Naive thymus-derived CD4-positive, alpha-beta T cell (primary cell): ENCODE data around the gene LYZL1. TPM values are rescaled to one million over a fixed set of nuclear protein-coding genes. Genes with fewer than 3 reads are reported as not detected.
"Not testable (repeated sequence)": the region's sequence is repeated elsewhere in the genome, so short reads cannot be mapped to it uniquely, and the experiment has no call there.

Experiments
- ATAC-seq: fragments of 150-1000 bp; cut with Tn5 transposase; 2 replicates; pipeline ENCODE4 v1.10.0; 2021; ENCODE audit warnings: mild to moderate bottlenecking, moderate library complexity
- CTCF ChIA-PET: fragments of 350-600 bp; sonication (Branson Sonifier 250); formaldehyde crosslinking; loops from one replicate; lab custom pipeline; 2021; ENCODE audit warnings: antibody characterized with exemption; lab: Charles Lee
- POLR2A ChIA-PET: fragments of 350-600 bp; sonication (Branson Sonifier 250); formaldehyde crosslinking; loops from one replicate; lab custom pipeline; 2021; ENCODE audit warnings: antibody characterized with exemption, inconsistent platforms; lab: Charles Lee
- DNase-seq, 9 donors: peaks; one replicate each; pipeline versions ENCODE4 v3.0.0 to v3.0.0-alpha.2; 2020 to 2022; ENCODE audit warnings: mixed read lengths in 1 of 9
- H3K27ac ChIP-seq: one replicate; pipeline ENCODE4 v1.7.0; 2013; ENCODE audit warnings: mild to moderate bottlenecking, low read depth, low read length, moderate library complexity
- H3K27me3 ChIP-seq, 2 donors: one replicate each; pipeline ENCODE4 v1.7.0; 2013; ENCODE audit warnings: low read length in 2 of 2, mild to moderate bottlenecking in 2 of 2, moderate library complexity in 2 of 2; ENCODE audit not compliant: control insufficient read depth in 2 of 2, insufficient read depth in 2 of 2
- H3K36me3 ChIP-seq, 3 experiments: 1 replicate in 2 of 3; 2 replicates in 1 of 3; pipeline ENCODE4 v1.7.0; 2013; ENCODE audit warnings: low read length in 3 of 3, mild to moderate bottlenecking in 3 of 3, moderate library complexity in 1 of 3; ENCODE audit not compliant: insufficient read depth in 3 of 3, control insufficient read depth in 2 of 3
- H3K4me1 ChIP-seq, 2 donors: one replicate each; pipeline ENCODE4 v1.7.0; 2013; ENCODE audit warnings: low read length in 2 of 2, mild to moderate bottlenecking in 2 of 2, moderate library complexity in 1 of 2; ENCODE audit not compliant: control insufficient read depth in 2 of 2, insufficient read depth in 2 of 2
- H3K4me3 ChIP-seq: 2 replicates; pipeline ENCODE4 v1.7.0; 2013; ENCODE audit warnings: mild to moderate bottlenecking, low read length
- H3K9me3 ChIP-seq, 3 experiments: 1 replicate in 2 of 3; 2 replicates in 1 of 3; pipeline ENCODE4 v1.7.0; 2013; ENCODE audit warnings: low read length in 3 of 3; ENCODE audit not compliant: control insufficient read depth in 2 of 3
- H3K27ac Mint-ChIP-seq, 9 donors: one replicate each; pipeline ENCODE4 v1.8.0; 2020 to 2022; ENCODE audit warnings: mixed read lengths in 9 of 9, mild to moderate bottlenecking in 8 of 9, moderate library complexity in 5 of 9, inconsistent platforms in 2 of 9
- H3K27me3 Mint-ChIP-seq, 5 donors: one replicate each; pipeline ENCODE4 v1.8.0; 2021 to 2022; ENCODE audit warnings: mixed read lengths in 5 of 5, mild to moderate bottlenecking in 1 of 5
- H3K36me3 Mint-ChIP-seq, 5 donors: one replicate each; pipeline ENCODE4 v1.8.0; 2020 to 2022; ENCODE audit warnings: mixed read lengths in 5 of 5, mild to moderate bottlenecking in 3 of 5, inconsistent platforms in 1 of 5
- H3K4me1 Mint-ChIP-seq, 7 donors: one replicate each; pipeline ENCODE4 v1.8.0; 2020 to 2022; ENCODE audit warnings: mixed read lengths in 7 of 7, mild to moderate bottlenecking in 3 of 7, inconsistent platforms in 1 of 7
- H3K4me3 Mint-ChIP-seq, 10 donors: one replicate each; pipeline ENCODE4 v1.8.0; 2020 to 2022; ENCODE audit warnings: mild to moderate bottlenecking in 10 of 10, mixed read lengths in 10 of 10, moderate library complexity in 6 of 10, inconsistent platforms in 2 of 10
- H3K9me3 Mint-ChIP-seq, 11 donors: one replicate each; pipeline ENCODE4 v1.8.0; 2020 to 2022; ENCODE audit warnings: mixed read lengths in 11 of 11, mild to moderate bottlenecking in 4 of 11, inconsistent platforms in 1 of 11, moderate library complexity in 1 of 11
- intact Hi-C, 2 donors: fragments of 100-400 bp; cut with micrococcal nuclease; formaldehyde crosslinking; loops; one replicate each; pipeline ENCODE4 v1.15.1; 2023
- polyA plus RNA-seq, 2 donors: library from polyadenylated mRNA; unstranded; fragments of 300-500 nt; fragmentation: Illumina TruSeq; gene quantifications; one replicate each; pipeline ENCODE4 v1.2.3, GENCODE V29; 2021
- total RNA-seq, 6 experiments: library from RNA in 5 of 6; stranded (reverse) in 5 of 6; gene quantifications; 1 replicate in 5 of 6; 2 replicates in 1 of 6; pipeline ENCODE4 v1.2.3 and lab custom pipeline; 2021 to 2026

The LYZL1 gene
- total and polyA plus RNA-seq, 7 experiments from 2014 or later: not detected

GRCh38 chr10:29308142-29308541 lies 19.3 kb downstream of the LYZL1 start:
- ATAC-seq, H3K4me3 Mint-ChIP-seq, H3K4me1 ChIP-seq, DNase-seq, H3K27ac Mint-ChIP-seq, H3K36me3 ChIP-seq, H3K9me3 ChIP-seq, intact Hi-C loops, H3K4me1 Mint-ChIP-seq, H3K9me3 Mint-ChIP-seq, H3K27ac ChIP-seq, H3K36me3 Mint-ChIP-seq, H3K4me3 ChIP-seq, POLR2A ChIA-PET, CTCF ChIA-PET, H3K27me3 ChIP-seq: not testable (repeated sequence)
- H3K27me3 Mint-ChIP-seq: peaks cover 11 to 48% (median 32%) of the 10 kb centered on the region in 5 donors

DNA sequence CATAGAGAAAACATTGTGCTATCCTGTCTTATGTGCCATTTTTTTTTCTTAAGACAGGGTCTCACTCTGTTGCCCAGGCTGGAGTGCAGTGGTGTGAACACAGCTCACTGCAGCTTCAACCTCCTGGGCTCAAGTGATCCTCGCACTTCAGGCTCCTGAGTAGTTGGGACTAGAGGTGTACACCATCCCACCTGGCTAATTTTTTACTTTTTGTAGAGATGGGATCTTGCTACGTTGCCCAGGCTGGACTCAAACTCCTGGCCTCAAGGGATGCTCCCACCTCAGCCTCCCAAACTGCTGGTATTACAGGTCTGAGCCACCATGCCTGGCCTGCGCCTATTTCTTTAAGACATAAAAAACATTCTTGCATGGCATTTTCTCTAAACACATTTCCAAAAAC lies 20.6 kb downstream of the LYZL1 start:
- no peak overlapping the region for H3K4me3 Mint-ChIP-seq
- intact Hi-C loops: no loop called here
- peaks cover 0 to 5% (median 3%) of the 10 kb centered on the region in 7 donors for H3K4me1 Mint-ChIP-seq
- ChIA-PET CTCF (no interaction called here), POLR2A (no interaction called here)
- H3K36me3 ChIP-seq: no peaks in the 10 kb centered on the region
- peaks cover 0 to 3% (median 0%) of the 10 kb centered on the region in 11 donors for H3K9me3 Mint-ChIP-seq
- no peak for DNase-seq
- no peaks in the 10 kb centered on the region for H3K4me1 ChIP-seq
- no peaks in the 10 kb centered on the region for H3K36me3 Mint-ChIP-seq
- H3K27me3 ChIP-seq: no peaks in the 10 kb centered on the region
- no peaks in the 10 kb centered on the region for H3K9me3 ChIP-seq
- no peak overlapping the region for H3K27ac ChIP-seq
- no peak for ATAC-seq
- peaks cover 10 to 41% (median 27%) of the 10 kb centered on the region in 5 donors for H3K27me3 Mint-ChIP-seq
- no peak overlapping the region for H3K4me3 ChIP-seq
- no peak overlapping the region for H3K27ac Mint-ChIP-seq

GRCh38 chr10:29310463-29310862 lies 21.6 kb downstream of the LYZL1 start:
- POLR2A ChIA-PET, H3K36me3 Mint-ChIP-seq, DNase-seq, H3K4me3 ChIP-seq, H3K36me3 ChIP-seq, H3K27me3 ChIP-seq, ATAC-seq, H3K4me1 Mint-ChIP-seq, H3K9me3 ChIP-seq, H3K4me3 Mint-ChIP-seq, H3K27ac Mint-ChIP-seq, intact Hi-C loops, CTCF ChIA-PET, H3K9me3 Mint-ChIP-seq, H3K27ac ChIP-seq, H3K4me1 ChIP-seq: not testable (repeated sequence)
- H3K27me3 Mint-ChIP-seq: peaks cover 8 to 32% (median 24%) of the 10 kb centered on the region in 5 donors

- DNase-seq: no peak
- Mint-ChIP-seq H3K4me1 (peaks cover under 1 to 6% (median 1%) of the 10 kb centered on the region in 7 donors), H3K4me3 (no peak overlapping the region), H3K9me3 (peaks cover 0 to 3% (median 0%) of the 10 kb centered on the region in 11 donors), H3K27ac (no peak overlapping the region), H3K27me3 (peaks cover 18 to 33% (median 26%) of the 10 kb centered on the region in 5 donors), H3K36me3 (no peaks in the 10 kb centered on the region)
- Histone ChIP-seq H3K27me3 (no peaks in the 10 kb centered on the region), H3K27ac (no peak overlapping the region), H3K36me3 (no peaks in the 10 kb centered on the region), H3K4me3 (no peak overlapping the region), H3K4me1 (no peaks in the 10 kb centered on the region), H3K9me3 (no peaks in the 10 kb centered on the region)
- ATAC-seq: no peak
- intact Hi-C loops: no loop called here
- ChIA-PET CTCF (no interaction called here), POLR2A (no interaction called here)
Observed at GRCh38 chr10:29313071-29313470, 24.2 kb downstream of the LYZL1 start.

GRCh38 chr10:29314726-29315125 lies 25.9 kb downstream of the LYZL1 start:
- POLR2A ChIA-PET: no interaction called here
- CTCF ChIA-PET: no interaction called here
- Histone ChIP-seq H3K4me3 (no peak overlapping the region), H3K27me3 (no peaks in the 10 kb centered on the region), H3K9me3 (no peaks in the 10 kb centered on the region), H3K27ac (no peak overlapping the region), H3K4me1 (no peaks in the 10 kb centered on the region), H3K36me3 (no peaks in the 10 kb centered on the region)
- Mint-ChIP-seq H3K27me3 (peaks cover 23 to 36% (median 30%) of the 10 kb centered on the region in 5 donors), H3K4me3 (no peak overlapping the region), H3K4me1 (peaks cover 5 to 11% (median 6%) of the 10 kb centered on the region in 7 donors), H3K9me3 (peaks cover 0 to 3% (median 0%) of the 10 kb centered on the region in 11 donors), H3K36me3 (no peaks in the 10 kb centered on the region), H3K27ac (no peak overlapping the region)
- intact Hi-C loops: no loop called here
- DNase-seq (no peak), ATAC-seq (no peak)

- Mint-ChIP-seq H3K4me3 (no peak overlapping the region), H3K4me1 (peaks cover 5 to 11% (median 6%) of the 10 kb centered on the region in 7 donors), H3K27ac (no peak overlapping the region), H3K9me3 (peaks cover 0 to 3% (median 0%) of the 10 kb centered on the region in 11 donors), H3K36me3 (no peaks in the 10 kb centered on the region), H3K27me3 (peaks cover 18 to 45% (median 30%) of the 10 kb centered on the region in 5 donors)
- Histone ChIP-seq H3K27ac (no peak overlapping the region), H3K36me3 (no peaks in the 10 kb centered on the region), H3K4me3 (no peak overlapping the region), H3K4me1 (no peaks in the 10 kb centered on the region), H3K9me3 (no peaks in the 10 kb centered on the region), H3K27me3 (no peaks in the 10 kb centered on the region)
- ChIA-PET POLR2A (no interaction called here), CTCF (no interaction called here)
- DNase-seq (no peak), ATAC-seq (no peak)
- intact Hi-C loops: no loop called here
Observed at GRCh38 chr10:29315814-29316213, 26.9 kb downstream of the LYZL1 start.

GRCh38 chr10:29316308-29317026 lies 27.6 kb downstream of the LYZL1 start:
- DNase-seq (no peak), ATAC-seq (no peak)
- no peak overlapping the region for H3K4me3 Mint-ChIP-seq
- Histone ChIP-seq H3K36me3 (no peaks in the 10 kb centered on the region), H3K9me3 (no peaks in the 10 kb centered on the region), H3K4me1 (no peaks in the 10 kb centered on the region), H3K27me3 (no peaks in the 10 kb centered on the region), H3K27ac (no peak overlapping the region), H3K4me3 (no peak overlapping the region)
- H3K9me3 Mint-ChIP-seq: peaks cover 0 to 3% (median 0%) of the 10 kb centered on the region in 11 donors
- H3K36me3 Mint-ChIP-seq: no peaks in the 10 kb centered on the region
- POLR2A ChIA-PET: no interaction called here
- H3K27ac Mint-ChIP-seq: no peak overlapping the region
- intact Hi-C loops: no loop called here
- H3K27me3 Mint-ChIP-seq: peaks cover 14 to 45% (median 34%) of the 10 kb centered on the region in 5 donors
- peaks cover 5 to 11% (median 6%) of the 10 kb centered on the region in 7 donors for H3K4me1 Mint-ChIP-seq
- CTCF ChIA-PET: no interaction called here
